Activated B cell treated with CpG ODN at 0.5 μM for 24 hours (primary cell): Measurements from ENCODE around the gene KAT2A. TPM values are rescaled to one million over a fixed set of nuclear protein-coding genes. Genes with fewer than 3 reads are reported as not detected.

Experiments used
- ATAC-seq: fragments of 200-7000 bp; cut with Tn5 transposase; one replicate; pipeline ENCODE4 v1.10.0; 2021; ENCODE audit warnings: low read depth, mild to moderate bottlenecking, moderate library complexity
- CTCF ChIA-PET: fragments of 350-600 bp; sonication (Branson Sonifier 250); formaldehyde crosslinking; loops from one replicate; lab custom pipeline; 2021; ENCODE audit warnings: antibody characterized with exemption; lab: Charles Lee
- POLR2A ChIA-PET: fragments of 350-600 bp; sonication (Branson Sonifier 250); formaldehyde crosslinking; loops from one replicate; lab custom pipeline; 2021; ENCODE audit warnings: antibody characterized with exemption; lab: Charles Lee
- DNase-seq: peaks from one replicate; pipeline ENCODE4 v3.0.0; 2022
- H3K27ac Mint-ChIP-seq: one replicate; pipeline ENCODE4 v1.8.0; 2020; ENCODE audit warnings: mixed read lengths
- H3K27me3 Mint-ChIP-seq: one replicate; pipeline ENCODE4 v1.8.0; 2021; ENCODE audit warnings: mixed read lengths
- H3K36me3 Mint-ChIP-seq: one replicate; pipeline ENCODE4 v1.8.0; 2021; ENCODE audit warnings: low read depth, mixed read lengths
- H3K4me1 Mint-ChIP-seq: one replicate; pipeline ENCODE4 v1.8.0; 2021; ENCODE audit warnings: mixed read lengths
- H3K4me3 Mint-ChIP-seq: one replicate; pipeline ENCODE4 v1.8.0; 2020; ENCODE audit warnings: mild to moderate bottlenecking, mixed read lengths
- H3K9me3 Mint-ChIP-seq: one replicate; pipeline ENCODE4 v1.8.0; 2020; ENCODE audit warnings: mixed read lengths
- intact Hi-C: fragments of 100-400 bp; cut with micrococcal nuclease; formaldehyde crosslinking; loops from one replicate; pipeline ENCODE4 v1.15.1; 2024
- total RNA-seq: library from RNA; stranded (reverse); gene quantifications from 2 replicates; pipeline ENCODE4 v1.2.3, GENCODE V29; 2022
- TF ChIP-seq, protein P1 (sequence below): fragments of 200-600 bp; IDR thresholded peaks from one replicate; pipeline ENCODE4 v1.8.0; 2022; ENCODE audit warnings: antibody characterized with exemption, mild to moderate bottlenecking

KAT2A gene
- total RNA-seq, 1 donor from 2014 or later: 40.1 TPM

DNA sequence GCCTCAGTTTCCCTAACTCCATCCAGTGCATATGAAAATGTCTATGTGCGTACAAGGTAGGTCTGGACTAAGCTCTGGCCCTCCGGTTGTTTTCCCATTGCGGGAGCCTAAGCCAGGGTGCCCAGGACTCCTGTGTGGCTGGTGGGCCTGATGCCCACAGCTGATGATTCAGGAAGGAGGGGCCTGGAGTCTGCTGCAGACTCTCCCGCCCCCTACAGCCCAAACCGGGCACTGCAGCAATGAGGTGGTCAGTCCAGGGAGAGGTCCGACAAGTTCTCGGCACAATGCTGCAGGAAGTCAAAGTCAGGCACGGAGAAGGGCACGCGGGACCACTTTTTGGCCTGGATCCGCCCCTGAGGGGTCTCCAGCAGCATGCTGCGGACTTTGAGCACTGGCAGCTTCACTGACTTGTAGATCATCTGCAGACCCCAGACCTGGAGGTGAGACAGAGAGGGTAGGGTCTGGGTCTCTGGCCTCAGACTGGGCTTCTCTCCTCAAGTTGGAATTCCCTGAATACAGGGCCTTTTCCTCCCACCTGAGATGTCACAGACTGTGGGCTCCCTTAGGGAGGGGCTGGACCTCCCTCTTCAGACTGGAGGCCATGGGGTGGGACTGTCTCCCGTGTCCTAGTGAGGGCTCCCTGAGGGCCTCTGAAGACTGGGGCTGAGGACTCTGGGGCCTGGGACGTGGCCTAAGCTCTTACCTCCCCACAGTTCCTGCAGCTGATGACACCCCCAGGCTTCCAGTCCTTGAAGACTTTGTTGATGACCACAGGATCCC lies 19.5 kb downstream of the KAT2A start:
- ATAC-seq (peak; percentile 60), DNase-seq (peak; percentile 67)
- intact Hi-C loops: loop anchor here (1.0 kb wide), 1 partner anchor 138 kb away; no protein-coding TSS in a partner anchor
- Mint-ChIP-seq H3K27me3 (no peaks in the 10 kb centered on the region), H3K4me3 (no peak overlapping the region), H3K36me3 (peaks cover 8% of the 10 kb centered on the region), H3K4me1 (peaks cover 13% of the 10 kb centered on the region), H3K9me3 (no peaks in the 10 kb centered on the region), H3K27ac (no peak overlapping the region)
- ChIA-PET POLR2A (interaction anchor here (0.7 to 1.2 kb wide), 2 partner anchors 10 to 82 kb away, joined by 3 read pairs; partner anchors contain the start of gene NKIRAS2), CTCF (interaction anchor here (0.6 to 3.9 kb wide), 9 partner anchors 10 to 138 kb away, joined by 3 to 21 read pairs (median 7); partner anchors contain the start of genes CNP and DHX58)
- TF ChIP-seq, protein P1, sequence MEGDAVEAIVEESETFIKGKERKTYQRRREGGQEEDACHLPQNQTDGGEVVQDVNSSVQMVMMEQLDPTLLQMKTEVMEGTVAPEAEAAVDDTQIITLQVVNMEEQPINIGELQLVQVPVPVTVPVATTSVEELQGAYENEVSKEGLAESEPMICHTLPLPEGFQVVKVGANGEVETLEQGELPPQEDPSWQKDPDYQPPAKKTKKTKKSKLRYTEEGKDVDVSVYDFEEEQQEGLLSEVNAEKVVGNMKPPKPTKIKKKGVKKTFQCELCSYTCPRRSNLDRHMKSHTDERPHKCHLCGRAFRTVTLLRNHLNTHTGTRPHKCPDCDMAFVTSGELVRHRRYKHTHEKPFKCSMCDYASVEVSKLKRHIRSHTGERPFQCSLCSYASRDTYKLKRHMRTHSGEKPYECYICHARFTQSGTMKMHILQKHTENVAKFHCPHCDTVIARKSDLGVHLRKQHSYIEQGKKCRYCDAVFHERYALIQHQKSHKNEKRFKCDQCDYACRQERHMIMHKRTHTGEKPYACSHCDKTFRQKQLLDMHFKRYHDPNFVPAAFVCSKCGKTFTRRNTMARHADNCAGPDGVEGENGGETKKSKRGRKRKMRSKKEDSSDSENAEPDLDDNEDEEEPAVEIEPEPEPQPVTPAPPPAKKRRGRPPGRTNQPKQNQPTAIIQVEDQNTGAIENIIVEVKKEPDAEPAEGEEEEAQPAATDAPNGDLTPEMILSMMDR: no peak

- H3K27me3 Mint-ChIP-seq: peaks cover 9% of the 10 kb centered on the region
- intact Hi-C loops: loop anchor here (1.0 kb wide), 1 partner anchor 17 kb away; no protein-coding TSS in a partner anchor
- peak overlapping the region; percentile 35 for H3K4me3 Mint-ChIP-seq
- peaks cover 12% of the 10 kb centered on the region for H3K4me1 Mint-ChIP-seq
- CTCF ChIA-PET: interaction anchor here (1.1 to 3.9 kb wide), 3 partner anchors 9 to 136 kb away, joined by 3 to 21 read pairs (median 4); no protein-coding TSS in a partner anchor
- ATAC-seq: no peak
- H3K36me3 Mint-ChIP-seq: no peaks in the 10 kb centered on the region
- no peaks in the 10 kb centered on the region for H3K9me3 Mint-ChIP-seq
- TF ChIP-seq, protein P1: no peak
- H3K27ac Mint-ChIP-seq: no peak overlapping the region
- DNase-seq: no peak
- POLR2A ChIA-PET: interaction anchor here (0.5 to 4.2 kb wide), 4 partner anchors 9 to 133 kb away, joined by 5 to 33 read pairs (median 6); partner anchors contain the start of genes CNP and DHX58
Measured at GRCh38 chr17:42098730-42099399, 22.3 kb downstream of the KAT2A start.

DNA sequence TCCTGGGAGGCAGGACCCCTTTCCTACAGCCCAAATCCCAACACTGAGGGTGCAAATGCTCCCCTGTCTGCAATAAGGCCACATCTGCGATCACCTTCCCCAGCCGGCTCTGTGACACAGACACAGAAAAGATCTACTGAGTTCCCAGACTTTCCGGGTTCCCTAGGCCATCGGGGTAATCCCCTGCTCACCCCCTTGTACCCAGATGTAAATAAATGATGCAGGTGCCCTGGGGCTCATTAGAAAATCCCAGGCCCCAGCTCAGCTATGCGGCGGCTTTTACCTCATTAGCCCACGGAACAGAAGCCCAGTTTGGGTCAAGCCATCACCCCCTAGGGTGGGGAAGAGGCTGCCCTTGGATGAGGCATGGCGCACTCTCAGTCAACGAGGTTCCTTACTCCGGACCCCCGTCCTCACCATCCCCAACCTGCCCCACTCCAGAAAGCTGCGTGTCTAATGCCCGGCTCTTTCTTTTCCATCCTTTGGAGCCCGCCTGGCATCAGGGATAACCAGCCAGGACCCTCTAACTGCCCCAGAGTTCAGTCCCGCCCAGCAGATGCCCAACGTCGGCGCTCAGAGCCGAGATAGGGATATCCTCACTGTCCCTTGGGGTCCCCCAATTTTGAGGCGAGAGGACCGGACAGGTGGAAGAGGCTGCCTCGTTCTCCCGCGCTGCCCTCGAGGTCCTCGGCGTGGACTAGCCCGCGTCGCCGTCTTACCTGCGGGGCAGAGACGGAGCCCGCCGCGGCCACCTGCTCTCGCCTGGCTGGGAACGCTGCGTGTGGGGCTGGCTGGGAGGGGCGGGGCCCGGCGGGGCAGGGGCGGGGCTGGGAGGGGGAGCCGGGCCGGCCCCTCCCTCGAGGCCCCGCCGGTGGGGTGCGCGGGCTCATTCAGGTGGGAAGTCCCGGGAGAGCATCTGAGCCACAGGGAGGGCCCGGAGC lies 23.2 kb downstream of the KAT2A start, which contains the start of gene ZNF385C:
Gene ZNF385C (minus strand): TSS at position 783 of the 941 bp plus-strand sequence. CDS start 35,417 bp downstream, outside the sequence.
- DNase-seq: peak; percentile 48
- H3K4me1 Mint-ChIP-seq: peaks cover 12% of the 10 kb centered on the region
- H3K36me3 Mint-ChIP-seq: no peaks in the 10 kb centered on the region
- ChIA-PET POLR2A (interaction anchor here (0.5 to 4.2 kb wide), 3 partner anchors 10 to 49 kb away, joined by 5 to 33 read pairs (median 8); partner anchors contain the start of gene DHX58), CTCF (interaction anchor here (1.5 to 2.7 kb wide), 2 partner anchors 10 to 31 kb away, joined by 4 to 11 read pairs; no protein-coding TSS in a partner anchor)
- intact Hi-C loops: loop anchor here (1.0 kb wide), 1 partner anchor 18 kb away; no protein-coding TSS in a partner anchor
- TF ChIP-seq, protein P1: no peak
- ATAC-seq: peak; percentile 79
- peak within 1 kb of the TSS; percentile 84 for H3K27ac Mint-ChIP-seq
- no peaks in the 10 kb centered on the region for H3K9me3 Mint-ChIP-seq
- peak within 1 kb of the TSS; percentile 85 for H3K4me3 Mint-ChIP-seq
- H3K27me3 Mint-ChIP-seq: peaks cover 9% of the 10 kb centered on the region

GRCh38 chr17:42096360-42097111 lies 24.6 kb downstream of the KAT2A start:
- H3K4me1 Mint-ChIP-seq: peaks cover 12% of the 10 kb centered on the region
- intact Hi-C loops: no loop called here
- H3K27me3 Mint-ChIP-seq: peaks cover 9% of the 10 kb centered on the region
- no peaks in the 10 kb centered on the region for H3K9me3 Mint-ChIP-seq
- POLR2A ChIA-PET: interaction anchor here (0.6 to 4.2 kb wide), 5 partner anchors 11 to 309 kb away, joined by 3 to 33 read pairs (median 5); partner anchors contain the start of gene DHX58
- H3K4me3 Mint-ChIP-seq: no peak overlapping the region
- CTCF ChIA-PET: interaction anchor here (1.3 to 2.7 kb wide), 3 partner anchors 29 to 133 kb away, joined by 3 to 11 read pairs (median 4); partner anchors contain the start of gene DNAJC7
- DNase-seq: no peak
- no peaks in the 10 kb centered on the region for H3K36me3 Mint-ChIP-seq
- H3K27ac Mint-ChIP-seq: no peak overlapping the region
- ATAC-seq: no peak
- TF ChIP-seq, protein P1: no peak
